Keratinocyte (primary cell): Measurements from ENCODE around the gene KIF17. TPM values are rescaled to one million over a fixed set of nuclear protein-coding genes. Genes with fewer than 3 reads are reported as not detected.

Experiments
- DNase-seq: peaks from one replicate; pipeline ENCODE4 v3.0.0-alpha.2; 2011; ENCODE audit warnings: low read depth, missing footprints, low spot score
- FAIRE-seq: peaks from 2 replicates; lab custom pipeline; 2011; peaks lifted over from hg19 to GRCh38; lab: Jason Lieb, UNC
- H2AFZ ChIP-seq: 2 replicates; pipeline ENCODE4 v1.6.0; 2012; ENCODE audit warnings: low read length, control low read depth, inconsistent platforms; ENCODE audit not compliant: control insufficient read depth
- H3K27ac ChIP-seq: 2 replicates; pipeline ENCODE4 v1.5.1; 2011; ENCODE audit warnings: low read length; ENCODE audit not compliant: control insufficient read depth, insufficient read depth
- H3K27me3 ChIP-seq: 3 replicates; pipeline ENCODE4 v1.6.0; 2011; ENCODE audit warnings: low read length; ENCODE audit not compliant: control insufficient read depth, insufficient read depth; ENCODE audit errors: extremely low read depth
- H3K36me3 ChIP-seq, 2 experiments: 2 replicates in 1 of 2; 3 replicates in 1 of 2; pipeline ENCODE4 v1.5.1; 2011; ENCODE audit warnings: low read length in 2 of 2, mild to moderate bottlenecking in 1 of 2; ENCODE audit not compliant: control insufficient read depth in 2 of 2, insufficient read depth in 2 of 2; ENCODE audit errors: extremely low read depth in 1 of 2
- H3K4me1 ChIP-seq: 3 replicates; pipeline ENCODE4 v1.5.1; 2011; ENCODE audit warnings: low read length; ENCODE audit not compliant: control insufficient read depth, insufficient read depth; ENCODE audit errors: extremely low read depth
- H3K4me2 ChIP-seq: 3 replicates; pipeline ENCODE4 v1.6.0; 2011; ENCODE audit warnings: low read depth, low read length; ENCODE audit not compliant: control insufficient read depth, insufficient read depth; ENCODE audit errors: extremely low read depth
- H3K4me3 ChIP-seq, 3 experiments: fragments of 200-600 bp in 1 of 3; sonication (generic) in 1 of 3; 2 replicates in 2 of 3; 3 replicates in 1 of 3; pipeline ENCODE4 v1.5.1; 2011 to 2016; ENCODE audit warnings: low read length in 3 of 3, mild to moderate bottlenecking in 3 of 3, control low read depth in 2 of 3, inconsistent platforms in 1 of 3, low read depth in 1 of 3, mixed read lengths in 1 of 3, mixed run types in 1 of 3, moderate library complexity in 1 of 3; ENCODE audit not compliant: control insufficient read depth in 2 of 3, insufficient read depth in 2 of 3; ENCODE audit errors: extremely low read depth in 1 of 3
- H3K79me2 ChIP-seq: 2 replicates; pipeline ENCODE4 v1.6.0; 2012; ENCODE audit warnings: low read length; ENCODE audit not compliant: control insufficient read depth, insufficient read depth
- H3K9ac ChIP-seq: 3 replicates; pipeline ENCODE4 v1.6.0; 2011; ENCODE audit warnings: low read length; ENCODE audit not compliant: control insufficient read depth, insufficient read depth; ENCODE audit errors: extremely low read depth
- H3K9me1 ChIP-seq: 3 replicates; pipeline ENCODE4 v1.6.0; 2011; ENCODE audit warnings: low read length; ENCODE audit not compliant: control insufficient read depth, insufficient read depth; ENCODE audit errors: extremely low read depth
- H3K9me3 ChIP-seq: 2 replicates; pipeline ENCODE4 v1.5.1; 2012; ENCODE audit warnings: low read depth, low read length; ENCODE audit not compliant: control insufficient read depth
- H4K20me1 ChIP-seq: 3 replicates; pipeline ENCODE4 v1.6.0; 2011; ENCODE audit warnings: low read length; ENCODE audit not compliant: control insufficient read depth, insufficient read depth; ENCODE audit errors: extremely low read depth
- CTCF ChIP-seq, 3 experiments: IDR thresholded peaks in 1 of 3; conservative IDR thresholded peaks in 1 of 3; optimal IDR thresholded peaks in 1 of 3; 2 replicates in 2 of 3; 3 replicates in 1 of 3; pipeline versions ENCODE3 to v1.5.1; 2011; ENCODE audit warnings: low read length in 3 of 3, mild to moderate bottlenecking in 3 of 3, moderate library complexity in 2 of 3, control low read depth in 1 of 3, inconsistent platforms in 1 of 3; ENCODE audit not compliant: insufficient read depth in 2 of 3; ENCODE audit errors: extremely low read depth in 1 of 3
- EZH2 ChIP-seq: IDR thresholded peaks from one replicate; pipeline ENCODE4 v1.6.1; 2012; ENCODE audit warnings: inconsistent platforms, mild to moderate bottlenecking, low read length, moderate library complexity
- dilution Hi-C: fragments of 300-500 bp; cut with MboI; formaldehyde crosslinking; loops from one replicate; pipeline ENCODE4 v1.7.0; 2020; ENCODE audit warnings: low sequenced_read_pairs; ENCODE audit not compliant: extremely low pct_ligation_motif_present
- polyA plus RNA-seq, 5 experiments: library from polyadenylated mRNA; depleted of rRNA in 3 of 5; stranded (reverse) in 3 of 5; stranded (forward) in 1 of 5; unstranded in 1 of 5; fragments of >200 nt; gene quantifications; 1 replicate in 1 of 5; 2 replicates in 3 of 5; 3 replicates in 1 of 5; pipeline versions ENCODE4 v1.2.1 to v1.2.3, GENCODE V29; 2011 to 2012; ENCODE audit warnings: missing spikeins in 2 of 5, low read depth in 1 of 5, low replicate concordance in 1 of 5

Gene KIF17
- polyA plus RNA-seq, 1 donor (not counting 4 experiments of a cell fraction or from before 2014, with no cell fraction given), result 0.90 TPM

GRCh38 chr1:20619999-20620398 lies 97.8 kb downstream of the KIF17 start:
- TF ChIP-seq CTCF (optimal IDR thresholded peaks at IDR 0.05 in 1 of 3, IDR thresholded peaks at IDR 0.05 in 1 of 3, conservative IDR thresholded peaks at IDR 0.05 in 1 of 3; ENCODE audit: extremely low read depth in 1 of 3, insufficient read depth in 2 of 3, low read length in 3 of 3), result no peak
- TF ChIP-seq EZH2, result no peak
- H3K27ac ChIP-seq, result no peak overlapping the region
- dilution Hi-C loops, result no loop called here
- H3K4me2 ChIP-seq, result no peak overlapping the region
- peaks cover 0 to 8% of the 10 kb centered on the region in 2 experiments for H3K36me3 ChIP-seq
- H4K20me1 ChIP-seq, result no peaks in the 10 kb centered on the region
- no peaks in the 10 kb centered on the region for H3K9me1 ChIP-seq
- DNase-seq, result no peak
- H3K27me3 ChIP-seq, result no peaks in the 10 kb centered on the region
- no peaks in the 10 kb centered on the region for H3K4me1 ChIP-seq
- no peak overlapping the region for H3K4me3 ChIP-seq
- no peaks in the 10 kb centered on the region for H3K9me3 ChIP-seq
- FAIRE-seq, result no peak
- H3K9ac ChIP-seq, result no peak overlapping the region
- H2AFZ ChIP-seq, result no peak overlapping the region
- no peaks in the 10 kb centered on the region for H3K79me2 ChIP-seq

GRCh38 chr1:20618550-20618949 lies 99.3 kb downstream of the KIF17 start:
- Histone ChIP-seq H3K79me2 (no peaks in the 10 kb centered on the region), H3K9ac (no peak overlapping the region), H4K20me1 (no peaks in the 10 kb centered on the region), H3K27me3 (no peaks in the 10 kb centered on the region), H3K36me3 (peaks cover 0 to 8% of the 10 kb centered on the region in 2 experiments), H3K9me3 (no peaks in the 10 kb centered on the region), H3K27ac (no peak overlapping the region), H3K4me1 (peaks cover 11% of the 10 kb centered on the region), H3K4me2 (no peak overlapping the region), H3K9me1 (no peaks in the 10 kb centered on the region), H3K4me3 (no peak overlapping the region), H2AFZ (no peak overlapping the region)
- no peak for FAIRE-seq
- TF ChIP-seq EZH2 (no peak), CTCF (optimal IDR thresholded peaks at IDR 0.05 in 1 of 3, IDR thresholded peaks at IDR 0.05 in 1 of 3, conservative IDR thresholded peaks at IDR 0.05 in 1 of 3; ENCODE audit: extremely low read depth in 1 of 3, insufficient read depth in 2 of 3, low read length in 3 of 3) (no peak)
- dilution Hi-C loops, result no loop called here
- DNase-seq, result no peak
